Mucosa of rectum (tissue), 2 donors: ENCODE results near the gene FAM168B.

ENCODE experiments used
- H3K27ac ChIP-seq, 2 donors: one replicate each; pipeline ENCODE4 v1.7.0; 2013; ENCODE audit warnings: inconsistent platforms in 2 of 2, low read depth in 2 of 2, low read length in 2 of 2
- H3K27me3 ChIP-seq, 2 donors: one replicate each; pipeline ENCODE4 v1.7.0; 2013; ENCODE audit warnings: low read length in 2 of 2; ENCODE audit not compliant: control insufficient read depth in 2 of 2, insufficient read depth in 2 of 2
- H3K36me3 ChIP-seq, 2 donors: one replicate each; pipeline ENCODE4 v1.7.0; 2013; ENCODE audit warnings: low read length in 2 of 2; ENCODE audit not compliant: control insufficient read depth in 2 of 2, insufficient read depth in 2 of 2
- H3K4me1 ChIP-seq, 2 donors: one replicate each; pipeline ENCODE4 v1.7.0; 2013; ENCODE audit warnings: low read length in 2 of 2, mild to moderate bottlenecking in 1 of 2; ENCODE audit not compliant: control insufficient read depth in 2 of 2, insufficient read depth in 2 of 2
- H3K4me3 ChIP-seq, 2 donors: one replicate each; pipeline ENCODE4 v1.7.0; 2013; ENCODE audit warnings: low read length in 2 of 2
- H3K9ac ChIP-seq, 2 donors: one replicate each; pipeline ENCODE4 v1.7.0; 2013; ENCODE audit warnings: low read length in 2 of 2, low read depth in 1 of 2, mild to moderate bottlenecking in 1 of 2
- H3K9me3 ChIP-seq, 2 donors: one replicate each; pipeline ENCODE4 v1.7.0; 2013; ENCODE audit warnings: low read length in 2 of 2; ENCODE audit not compliant: control insufficient read depth in 2 of 2
- donor health status: healthy.
- donor health status: Normal muscosa, but diverticular disease.

FAM168B gene

DNA sequence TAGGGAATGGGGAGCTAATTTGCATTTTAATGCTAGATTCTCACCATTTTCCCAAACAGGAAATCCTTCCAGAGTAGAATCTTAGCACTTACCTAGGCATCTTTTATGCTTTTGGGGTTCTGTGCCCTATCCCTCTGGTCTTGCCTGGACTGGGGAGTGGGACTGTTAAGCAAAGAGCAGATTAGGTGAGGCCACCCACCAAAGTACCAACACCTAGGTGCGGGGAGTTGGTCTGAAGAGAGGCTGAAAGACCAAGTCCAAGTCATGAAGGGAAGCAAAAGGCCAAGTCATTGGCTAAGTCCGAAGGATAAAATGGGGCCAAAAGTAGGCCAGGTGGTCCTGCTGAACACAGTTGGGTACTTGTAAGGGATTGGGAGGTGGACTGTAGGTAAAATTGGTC, 86.7 kb downstream of the FAM168B start:
- Histone ChIP-seq H3K9me3 (no peaks in the 10 kb centered on the region), H3K9ac (no peak overlapping the region), H3K4me1 (no peaks in the 10 kb centered on the region), H3K27me3 (no peaks in the 10 kb centered on the region), H3K4me3 (no peak overlapping the region), H3K27ac (no peak overlapping the region), H3K36me3 (no peaks in the 10 kb centered on the region)

DNA sequence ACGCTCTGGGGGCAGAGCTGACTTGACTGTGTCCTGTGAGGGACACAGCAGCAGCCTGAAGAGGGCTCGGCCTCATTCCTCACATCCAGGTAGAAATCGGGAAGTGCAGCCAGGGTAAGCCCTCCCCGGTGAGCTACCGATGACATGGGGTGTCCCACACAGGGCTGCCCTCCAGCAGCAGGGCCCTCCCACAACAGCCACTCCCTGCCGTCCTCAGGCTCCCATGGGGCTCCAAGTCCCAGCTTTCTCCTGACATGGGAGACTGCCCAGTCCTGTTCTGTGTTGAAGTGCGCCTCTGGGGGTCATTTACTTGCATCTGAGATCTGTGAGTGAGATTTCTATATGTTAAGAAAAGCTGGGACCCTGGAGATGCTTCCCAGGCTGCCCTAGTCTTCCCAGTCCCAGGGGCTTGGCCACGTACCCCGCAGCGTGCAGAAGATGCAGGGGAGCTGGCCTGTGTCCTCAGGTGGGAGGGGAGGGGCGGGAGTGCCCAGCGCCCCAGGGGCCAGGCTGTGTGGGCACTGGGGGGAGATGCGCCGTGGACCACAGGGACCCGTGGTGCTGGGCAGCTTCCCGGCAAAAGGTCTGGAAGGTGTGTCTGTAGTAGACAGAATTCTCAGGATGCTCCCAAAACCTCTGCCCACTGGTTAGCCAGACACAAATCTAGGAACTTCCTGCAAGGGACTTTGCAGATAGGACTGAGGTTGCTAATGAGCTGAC, 87.9 kb downstream of the FAM168B start:
- H3K9ac ChIP-seq = no peak overlapping the region
- no peaks in the 10 kb centered on the region for H3K4me1 ChIP-seq
- no peaks in the 10 kb centered on the region for H3K9me3 ChIP-seq
- no peak overlapping the region for H3K27ac ChIP-seq
- no peak overlapping the region for H3K4me3 ChIP-seq
- H3K27me3 ChIP-seq = no peaks in the 10 kb centered on the region
- no peaks in the 10 kb centered on the region for H3K36me3 ChIP-seq

DNA sequence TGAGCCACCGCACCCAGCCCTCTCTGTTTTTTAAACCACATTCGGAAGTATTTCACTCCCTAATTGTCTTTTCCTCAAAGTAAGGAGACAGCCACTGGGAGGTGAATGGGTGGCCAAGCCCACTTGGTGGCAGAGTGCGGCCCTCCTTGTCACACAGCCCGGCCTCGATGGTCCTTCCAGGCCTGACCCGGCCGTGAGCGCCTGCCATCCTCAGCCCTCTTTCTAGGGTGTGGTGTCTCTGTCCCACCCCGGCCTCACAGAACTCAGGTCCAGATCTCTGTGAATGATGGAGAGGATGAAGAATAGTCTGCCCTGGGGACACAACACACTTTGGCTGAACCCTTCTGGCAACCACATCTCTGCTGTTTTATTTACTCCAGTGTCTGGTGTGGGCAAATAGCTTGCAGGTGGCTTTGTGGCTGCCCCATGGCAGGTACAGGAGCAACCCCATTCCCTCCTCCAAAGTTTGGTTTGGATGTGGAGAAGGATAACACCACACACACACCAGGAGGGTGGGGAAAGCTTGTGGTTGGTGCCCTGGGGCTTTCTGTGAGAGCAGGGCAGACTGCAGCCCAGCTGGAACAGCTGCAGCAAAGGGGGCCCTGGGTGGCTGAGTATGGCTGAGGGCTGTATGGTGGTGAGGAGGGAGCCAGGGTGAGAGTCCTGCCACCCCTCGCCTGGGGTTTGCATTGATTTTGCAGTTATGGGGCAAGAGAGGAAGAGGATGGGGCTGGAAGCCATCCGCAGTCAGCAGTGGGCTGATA, 88.6 kb downstream of the FAM168B start:
- H3K36me3 ChIP-seq = no peaks in the 10 kb centered on the region
- no peak overlapping the region for H3K27ac ChIP-seq
- H3K9ac ChIP-seq = no peak overlapping the region
- H3K9me3 ChIP-seq = no peaks in the 10 kb centered on the region
- H3K4me1 ChIP-seq = no peaks in the 10 kb centered on the region
- no peaks in the 10 kb centered on the region for H3K27me3 ChIP-seq
- no peak overlapping the region for H3K4me3 ChIP-seq

DNA sequence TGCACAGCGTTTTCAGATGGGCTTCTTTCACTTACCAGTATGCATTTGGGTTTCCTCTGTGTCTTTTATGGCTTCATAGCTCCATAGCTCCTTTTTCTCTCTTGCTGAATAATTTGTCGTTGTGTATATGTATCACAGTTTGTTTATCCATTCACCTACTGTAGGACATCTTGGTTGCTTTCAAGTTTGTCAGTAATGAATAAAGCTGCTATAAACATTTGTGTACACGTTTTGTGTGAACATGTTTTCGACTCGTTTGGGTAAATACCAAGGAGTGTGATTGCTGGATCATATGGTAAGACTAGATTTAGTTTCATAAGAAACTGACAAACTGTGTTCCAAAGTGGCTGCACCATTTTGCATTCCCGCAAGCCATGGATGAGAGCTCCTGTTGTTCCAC, 94.7 kb downstream of the FAM168B start:
- no peaks in the 10 kb centered on the region for H3K9me3 ChIP-seq

More for the DNA sequence above, 94.7 kb downstream of the FAM168B start:
- Histone ChIP-seq H3K27me3 (no peaks in the 10 kb centered on the region), H3K4me3 (no peak overlapping the region), H3K9ac (no peak overlapping the region), H3K36me3 (no peaks in the 10 kb centered on the region), H3K27ac (no peak overlapping the region), H3K4me1 (no peaks in the 10 kb centered on the region)
